H9 (cell line): ENCODE data around the gene WASF3. TPM values are rescaled to one million over a fixed set of nuclear protein-coding genes. Genes with fewer than 3 reads are reported as not detected.

Experiments
- DNase-seq: peaks from one replicate; pipeline ENCODE4 v3.0.0-alpha.2; 2017
- H2AFZ ChIP-seq: one replicate; pipeline ENCODE4 v1.6.1; 2013; ENCODE audit warnings: mild to moderate bottlenecking, low read length, control low read depth, moderate library complexity
- H2AK5ac ChIP-seq: 2 replicates; pipeline ENCODE4 v1.6.1; 2013; ENCODE audit warnings: low read length, control low read depth, mixed read lengths; ENCODE audit not compliant: insufficient read length
- H2BK120ac ChIP-seq: one replicate; pipeline ENCODE4 v1.6.1; 2013; ENCODE audit warnings: low read depth, mild to moderate bottlenecking, low read length, control low read depth, inconsistent platforms; ENCODE audit not compliant: poor library complexity, severe bottlenecking
- H2BK12ac ChIP-seq: 2 replicates; pipeline ENCODE4 v1.6.1; 2013; ENCODE audit warnings: low read length, control low read depth, mixed read lengths, low read depth; ENCODE audit not compliant: insufficient read length
- H2BK15ac ChIP-seq: 2 replicates; pipeline ENCODE4 v1.6.1; 2013; ENCODE audit warnings: low read depth, low read length, control low read depth
- H2BK20ac ChIP-seq: one replicate; pipeline ENCODE4 v1.6.1; 2013; ENCODE audit warnings: low read depth, mild to moderate bottlenecking, low read length, control low read depth, inconsistent platforms; ENCODE audit not compliant: poor library complexity, severe bottlenecking
- H2BK5ac ChIP-seq: 2 replicates; pipeline ENCODE4 v1.6.1; 2013; ENCODE audit warnings: low read length, control low read depth, mixed read lengths; ENCODE audit not compliant: insufficient read length
- H3K14ac ChIP-seq: 2 replicates; pipeline ENCODE4 v1.6.1; 2013; ENCODE audit warnings: low read length, control low read depth; ENCODE audit not compliant: insufficient read depth
- H3K18ac ChIP-seq: 2 replicates; pipeline ENCODE4 v1.6.1; 2013; ENCODE audit warnings: low read depth, mild to moderate bottlenecking, mixed read lengths, low read length, control low read depth; ENCODE audit not compliant: insufficient read length
- H3K23ac ChIP-seq: 2 replicates; pipeline ENCODE4 v1.6.1; 2013; ENCODE audit warnings: low read length, control low read depth, mixed read lengths, low read depth; ENCODE audit not compliant: insufficient read length
- H3K23me2 ChIP-seq: 2 replicates; pipeline ENCODE4 v1.6.1; 2013; ENCODE audit warnings: low read depth, mild to moderate bottlenecking, mixed read lengths, low read length, control low read depth; ENCODE audit not compliant: insufficient read length, poor library complexity, severe bottlenecking
- H3K27ac ChIP-seq: 2 replicates; pipeline ENCODE4 v1.5.1; 2013; ENCODE audit warnings: low read length, control low read depth, mixed read lengths, low read depth; ENCODE audit not compliant: insufficient read length
- H3K27me3 ChIP-seq: 2 replicates; pipeline ENCODE4 v1.6.1; 2013; ENCODE audit warnings: low read length, control low read depth, inconsistent platforms; ENCODE audit not compliant: insufficient read depth
- H3K4ac ChIP-seq: 2 replicates; pipeline ENCODE4 v1.6.1; 2013; ENCODE audit warnings: low read depth, mild to moderate bottlenecking, control low read depth, inconsistent platforms, low read length, moderate library complexity
- H3K4me1 ChIP-seq: 2 replicates; pipeline ENCODE4 v1.6.1; 2013; ENCODE audit warnings: low read length, control low read depth, inconsistent platforms; ENCODE audit not compliant: insufficient read depth
- H3K4me2 ChIP-seq: 2 replicates; pipeline ENCODE4 v1.6.1; 2013; ENCODE audit warnings: low read length, control low read depth, mixed read lengths; ENCODE audit not compliant: insufficient read length, insufficient read depth
- H3K56ac ChIP-seq: 2 replicates; pipeline ENCODE4 v1.6.1; 2013; ENCODE audit warnings: low read depth, mild to moderate bottlenecking, mixed read lengths, low read length, control low read depth; ENCODE audit not compliant: insufficient read length
- H3K79me1 ChIP-seq: 2 replicates; pipeline ENCODE4 v1.6.1; 2013; ENCODE audit warnings: low read depth, mild to moderate bottlenecking, moderate library complexity, low read length, control low read depth, inconsistent platforms; ENCODE audit not compliant: insufficient read depth, poor library complexity, severe bottlenecking
- H3K79me2 ChIP-seq: 2 replicates; pipeline ENCODE4 v1.6.1; 2013; ENCODE audit warnings: low read length, control low read depth, inconsistent platforms; ENCODE audit not compliant: insufficient read depth
- H3K9ac ChIP-seq: 2 replicates; pipeline ENCODE4 v1.6.1; 2013; ENCODE audit warnings: low read length, control low read depth, mixed read lengths; ENCODE audit not compliant: insufficient read length; ENCODE audit errors: extremely low read depth
- H3K9me3 ChIP-seq: one replicate; pipeline ENCODE4 v1.6.1; 2013; ENCODE audit warnings: low read depth, low read length, inconsistent platforms; ENCODE audit not compliant: control insufficient read depth
- H3T11ph ChIP-seq: one replicate; pipeline ENCODE4 v1.6.1; 2013; ENCODE audit warnings: mild to moderate bottlenecking, low read length, control low read depth, inconsistent platforms
- H4K20me1 ChIP-seq: one replicate; pipeline ENCODE4 v1.6.1; 2013; ENCODE audit not compliant: control insufficient read depth, insufficient read length, insufficient read depth
- H4K5ac ChIP-seq: 2 replicates; pipeline ENCODE4 v1.6.1; 2013; ENCODE audit warnings: low read depth, mild to moderate bottlenecking, mixed read lengths, low read length, control low read depth; ENCODE audit not compliant: insufficient read length
- H4K8ac ChIP-seq: replicated peaks from 2 replicates; pipeline ENCODE4 v1.6.1; 2013; ENCODE audit warnings: low read length, control low read depth, mixed read lengths, low read depth; ENCODE audit not compliant: insufficient read length
- H4K91ac ChIP-seq: 2 replicates; pipeline ENCODE4 v1.6.1; 2013; ENCODE audit warnings: low read depth, mild to moderate bottlenecking, moderate library complexity, mixed read lengths, low read length, control low read depth; ENCODE audit not compliant: insufficient read length
- H3K27ac Mint-ChIP-seq, 3 experiments: 2 replicates in 2 of 3; 3 replicates in 1 of 3; pipeline ENCODE4 v1.8.0; 2020 to 2021; ENCODE audit warnings: mixed read lengths in 3 of 3, mild to moderate bottlenecking in 1 of 3, moderate library complexity in 1 of 3
- H3K27me3 Mint-ChIP-seq: 2 replicates; pipeline ENCODE4 v1.8.0; 2021; ENCODE audit warnings: low read depth, mild to moderate bottlenecking, moderate library complexity, mixed read lengths
- H3K36me3 Mint-ChIP-seq, 3 experiments: 2 replicates in 2 of 3; 3 replicates in 1 of 3; pipeline ENCODE4 v1.8.0; 2020 to 2021; ENCODE audit warnings: low read depth in 3 of 3, mixed read lengths in 3 of 3; ENCODE audit not compliant: insufficient read depth in 1 of 3
- H3K4me1 Mint-ChIP-seq, 2 experiments: 2 replicates each; pipeline ENCODE4 v1.8.0; 2020; ENCODE audit warnings: mixed read lengths in 2 of 2
- H3K4me3 Mint-ChIP-seq, 2 experiments: 2 replicates in 1 of 2; 3 replicates in 1 of 2; pipeline ENCODE4 v1.8.0; 2020 to 2021; ENCODE audit warnings: mild to moderate bottlenecking in 2 of 2, mixed read lengths in 2 of 2, moderate library complexity in 1 of 2
- H3K9me3 Mint-ChIP-seq, 2 experiments: 2 replicates in 1 of 2; 3 replicates in 1 of 2; pipeline ENCODE4 v1.8.0; 2020; ENCODE audit warnings: mild to moderate bottlenecking in 2 of 2, mixed read lengths in 2 of 2, moderate library complexity in 1 of 2
- total RNA-seq: library from RNA; stranded (reverse); gene quantifications from 2 replicates; pipeline ENCODE4 v1.2.1, GENCODE V29; 2021
- TF ChIP-seq, protein P1 (sequence below): fragments of 200-600 bp; sonication (generic); conservative IDR thresholded peaks from 3 replicates; pipeline ENCODE4 v1.8.0; 2021; ENCODE audit warnings: antibody characterized with exemption, mild to moderate bottlenecking

The WASF3 gene
- total RNA-seq, 1 experiment from 2014 or later: 22.2 TPM

DNA sequence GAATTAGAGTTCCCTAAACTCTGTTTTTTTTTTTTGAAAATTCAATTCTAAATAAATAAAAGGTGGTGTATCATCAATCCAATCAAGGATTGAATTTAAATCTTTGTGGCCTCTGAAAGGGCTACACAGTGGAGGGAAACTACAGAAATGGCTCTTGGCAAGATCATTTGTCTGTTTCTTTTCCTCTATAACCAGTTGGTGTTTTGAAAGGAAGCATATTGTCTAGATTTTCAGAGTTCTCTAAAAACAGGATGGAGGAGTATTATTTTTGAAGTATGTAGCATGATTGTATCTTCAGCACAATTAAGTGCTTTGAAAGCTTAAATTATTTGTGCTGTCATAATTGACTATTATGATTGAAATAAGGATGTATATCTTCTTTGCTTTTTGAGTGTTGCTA, 29.8 kb downstream of the WASF3 start:
- H3K9me3 ChIP-seq: no peaks in the 10 kb centered on the region
- H3K79me1 ChIP-seq: peaks cover 2% of the 10 kb centered on the region
- H3T11ph ChIP-seq: no peak overlapping the region
- no peak overlapping the region for H2BK15ac ChIP-seq
- no peak overlapping the region for H4K91ac ChIP-seq
- no peaks in the 10 kb centered on the region for H3K23me2 ChIP-seq
- H2BK20ac ChIP-seq: no peak overlapping the region
- no peak overlapping the region for H3K14ac ChIP-seq
- Mint-ChIP-seq H3K36me3 (no peaks in the 10 kb centered on the region), H3K4me1 (peaks cover 29 to 38% of the 10 kb centered on the region in 2 experiments), H3K9me3 (no peaks in the 10 kb centered on the region), H3K4me3 (no peak overlapping the region), H3K27ac (no peak overlapping the region), H3K27me3 (no peaks in the 10 kb centered on the region)
- H4K20me1 ChIP-seq: no peaks in the 10 kb centered on the region
- no peak overlapping the region for H3K4me2 ChIP-seq
- H3K18ac ChIP-seq: no peak overlapping the region
- H3K27me3 ChIP-seq: no peaks in the 10 kb centered on the region
- no peak overlapping the region for H3K4ac ChIP-seq
- no peak overlapping the region for H2AK5ac ChIP-seq
- H2BK12ac ChIP-seq: no peak overlapping the region
- H3K27ac ChIP-seq: no peak overlapping the region
- no peak for DNase-seq
- H3K4me1 ChIP-seq: peaks cover 6% of the 10 kb centered on the region
- no peak overlapping the region for H2BK5ac ChIP-seq
- no peak overlapping the region for H3K9ac ChIP-seq
- TF ChIP-seq, protein P1, sequence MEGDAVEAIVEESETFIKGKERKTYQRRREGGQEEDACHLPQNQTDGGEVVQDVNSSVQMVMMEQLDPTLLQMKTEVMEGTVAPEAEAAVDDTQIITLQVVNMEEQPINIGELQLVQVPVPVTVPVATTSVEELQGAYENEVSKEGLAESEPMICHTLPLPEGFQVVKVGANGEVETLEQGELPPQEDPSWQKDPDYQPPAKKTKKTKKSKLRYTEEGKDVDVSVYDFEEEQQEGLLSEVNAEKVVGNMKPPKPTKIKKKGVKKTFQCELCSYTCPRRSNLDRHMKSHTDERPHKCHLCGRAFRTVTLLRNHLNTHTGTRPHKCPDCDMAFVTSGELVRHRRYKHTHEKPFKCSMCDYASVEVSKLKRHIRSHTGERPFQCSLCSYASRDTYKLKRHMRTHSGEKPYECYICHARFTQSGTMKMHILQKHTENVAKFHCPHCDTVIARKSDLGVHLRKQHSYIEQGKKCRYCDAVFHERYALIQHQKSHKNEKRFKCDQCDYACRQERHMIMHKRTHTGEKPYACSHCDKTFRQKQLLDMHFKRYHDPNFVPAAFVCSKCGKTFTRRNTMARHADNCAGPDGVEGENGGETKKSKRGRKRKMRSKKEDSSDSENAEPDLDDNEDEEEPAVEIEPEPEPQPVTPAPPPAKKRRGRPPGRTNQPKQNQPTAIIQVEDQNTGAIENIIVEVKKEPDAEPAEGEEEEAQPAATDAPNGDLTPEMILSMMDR: no peak
- H4K5ac ChIP-seq: no peak overlapping the region
- no peak overlapping the region for H3K23ac ChIP-seq
- H2AFZ ChIP-seq: no peak overlapping the region
- H4K8ac ChIP-seq: no peak overlapping the region
- no peak overlapping the region for H3K56ac ChIP-seq
- H3K79me2 ChIP-seq: peaks cover 3% of the 10 kb centered on the region; the same call in 1 of the 2 replicates
- no peak overlapping the region for H2BK120ac ChIP-seq
